Upper lobe of left lung (tissue), 4 donors: ENCODE results near the gene INTS6.

Source experiments
- EP300 ChIP-seq, 4 donors: sonication (generic); formaldehyde crosslinking; IDR thresholded peaks; one replicate each; pipeline ENCODE4 v1.5.1; 2017; ENCODE audit warnings: antibody characterized with exemption in 4 of 4, control low read depth in 2 of 4
- POLR2A ChIP-seq, 4 donors: fragments of 450-650 bp; IDR thresholded peaks; one replicate each; pipeline ENCODE4 v1.5.1; 2016 to 2017; ENCODE audit warnings: antibody characterized with exemption in 4 of 4, mild to moderate bottlenecking in 2 of 4
- POLR2AphosphoS5 ChIP-seq, 2 donors: sonication (generic); formaldehyde crosslinking; IDR thresholded peaks; one replicate each; pipeline ENCODE4 v1.5.1; 2017; ENCODE audit warnings: antibody characterized with exemption in 2 of 2
- TF ChIP-seq, protein P1 (sequence below), 6 experiments: fragments of 450-650 bp in 4 of 6; fragments of 200-600 bp in 2 of 6; sonication (generic) in 2 of 6; IDR thresholded peaks; one replicate each; pipeline ENCODE4 v1.5.1; 2016 to 2019; ENCODE audit warnings: antibody characterized with exemption in 6 of 6

- TF ChIP-seq, protein P1, sequence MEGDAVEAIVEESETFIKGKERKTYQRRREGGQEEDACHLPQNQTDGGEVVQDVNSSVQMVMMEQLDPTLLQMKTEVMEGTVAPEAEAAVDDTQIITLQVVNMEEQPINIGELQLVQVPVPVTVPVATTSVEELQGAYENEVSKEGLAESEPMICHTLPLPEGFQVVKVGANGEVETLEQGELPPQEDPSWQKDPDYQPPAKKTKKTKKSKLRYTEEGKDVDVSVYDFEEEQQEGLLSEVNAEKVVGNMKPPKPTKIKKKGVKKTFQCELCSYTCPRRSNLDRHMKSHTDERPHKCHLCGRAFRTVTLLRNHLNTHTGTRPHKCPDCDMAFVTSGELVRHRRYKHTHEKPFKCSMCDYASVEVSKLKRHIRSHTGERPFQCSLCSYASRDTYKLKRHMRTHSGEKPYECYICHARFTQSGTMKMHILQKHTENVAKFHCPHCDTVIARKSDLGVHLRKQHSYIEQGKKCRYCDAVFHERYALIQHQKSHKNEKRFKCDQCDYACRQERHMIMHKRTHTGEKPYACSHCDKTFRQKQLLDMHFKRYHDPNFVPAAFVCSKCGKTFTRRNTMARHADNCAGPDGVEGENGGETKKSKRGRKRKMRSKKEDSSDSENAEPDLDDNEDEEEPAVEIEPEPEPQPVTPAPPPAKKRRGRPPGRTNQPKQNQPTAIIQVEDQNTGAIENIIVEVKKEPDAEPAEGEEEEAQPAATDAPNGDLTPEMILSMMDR (IDR thresholded peaks at IDR 0.05): peak in 3 of 6 experiments; percentile 27 to 43 (median 43)
- TF ChIP-seq POLR2AphosphoS5 (IDR thresholded peaks at IDR 0.05) (no peak), POLR2A (IDR thresholded peaks at IDR 0.05) (no peak), EP300 (IDR thresholded peaks at IDR 0.05) (no peak)
Measured at GRCh38 chr13:51435002-51435578, 17.7 kb downstream of the INTS6 start.
